Measurements from ENCODE around the gene PLXNB2.

The PLXNB2 gene

GRCh38 chr22:50310031-50310722, 2.7 kb upstream of the PLXNB2 start:
- DNase-seq = no peak

- no peak for DNase-seq
Measured at GRCh38 chr22:50309601-50309991, 2.1 kb upstream of the PLXNB2 start.

DNA sequence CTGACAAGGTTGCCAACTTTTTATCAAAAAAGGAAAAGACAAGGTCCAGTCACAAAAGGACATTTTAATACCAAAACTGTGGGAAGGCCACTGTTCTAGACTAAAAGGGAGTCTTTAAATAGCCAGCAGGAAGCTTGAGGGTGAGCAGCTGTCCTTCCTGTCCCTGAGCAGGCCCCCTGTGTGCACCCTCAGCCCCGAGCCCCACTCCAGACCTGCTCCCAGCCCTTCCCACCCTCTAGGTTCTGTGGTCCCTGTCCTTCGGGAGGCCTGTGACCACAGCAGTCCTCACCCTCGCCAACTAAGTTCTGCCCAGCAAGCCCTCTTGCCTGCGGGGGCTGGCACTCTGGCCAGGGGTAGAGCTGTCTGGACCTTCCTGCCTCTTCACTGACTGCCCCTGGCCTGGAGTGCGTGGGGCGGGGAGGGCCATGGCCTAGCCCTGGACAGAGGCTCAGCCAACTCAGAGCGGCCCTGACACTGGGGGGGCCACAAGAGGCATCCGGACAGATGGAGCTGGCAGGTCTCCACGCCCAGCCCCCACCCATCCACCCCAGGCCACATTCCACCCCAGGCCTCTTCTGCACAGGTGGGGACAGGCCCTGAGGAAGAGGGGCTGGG, 1.6 kb upstream of the PLXNB2 start:
- DNase-seq = no peak

GRCh38 chr22:50308597-50308935, 1.1 kb upstream of the PLXNB2 start:
- DNase-seq = no peak

DNA sequence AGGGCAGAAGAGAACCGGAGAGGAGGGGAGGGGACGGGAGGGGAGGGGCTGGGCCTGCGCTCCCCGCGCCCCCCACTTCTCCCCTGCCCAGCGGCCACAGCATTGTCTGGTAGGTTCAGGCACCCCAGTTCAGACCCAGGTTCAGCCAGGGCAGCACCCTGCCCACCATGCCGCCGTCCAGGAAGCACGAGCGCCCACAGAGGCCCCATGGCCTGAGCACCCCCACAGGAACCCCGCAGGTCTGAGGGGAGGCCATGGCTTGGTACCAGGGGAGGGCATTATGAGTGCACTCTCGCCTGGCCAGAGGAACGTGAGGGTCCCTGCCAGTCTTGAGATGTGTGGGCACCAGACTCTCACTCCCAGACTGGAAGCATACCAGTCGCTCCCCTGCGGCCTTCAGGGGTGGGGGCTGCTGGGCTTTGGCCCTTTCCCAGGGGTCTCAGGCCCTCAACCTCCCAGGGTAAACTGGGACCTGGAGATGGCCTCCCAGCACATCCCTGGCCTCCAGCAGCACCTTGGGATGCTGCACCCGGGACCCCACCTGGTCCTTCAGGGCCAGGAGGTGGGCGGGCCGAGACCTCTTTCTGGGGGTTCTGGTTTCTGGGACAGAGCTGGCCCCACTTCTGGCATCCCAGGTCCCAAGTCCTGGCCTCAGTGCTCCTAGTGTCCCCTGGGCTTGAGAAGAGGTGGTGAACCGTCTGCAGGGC, 597 bp upstream of the PLXNB2 start:
- peak; percentile 67 for DNase-seq

GRCh38 chr22:50305923-50306566, 1.4 kb downstream of the PLXNB2 start:
- DNase-seq = peak; percentile 67

DNA sequence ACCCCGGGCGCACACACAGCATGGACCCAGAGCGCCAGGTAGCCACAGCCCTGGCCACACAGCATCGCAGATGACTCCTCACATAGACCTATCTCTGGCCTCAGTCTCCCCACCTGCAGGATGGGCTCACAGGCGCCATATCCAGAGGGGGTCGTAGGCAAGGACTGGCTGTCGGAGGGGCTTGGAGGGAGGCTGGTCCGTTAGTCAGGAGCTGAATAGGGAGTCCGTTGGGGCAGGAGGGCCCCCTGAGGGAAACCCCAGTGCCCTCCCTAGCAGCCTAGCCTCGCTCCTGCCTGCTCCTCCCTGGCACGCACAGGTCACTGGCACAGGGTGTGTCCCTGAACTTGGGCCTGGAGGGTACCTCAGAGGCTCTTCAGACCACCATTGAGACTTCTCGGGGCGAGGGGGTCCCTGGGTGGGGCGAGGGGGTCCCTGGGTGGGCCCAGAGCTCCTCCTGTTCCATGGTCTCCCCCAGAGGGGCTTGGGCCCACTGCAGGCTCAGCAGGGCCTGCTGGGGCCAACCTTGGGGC, 2.0 kb downstream of the PLXNB2 start:
- DNase-seq = no peak

DNA sequence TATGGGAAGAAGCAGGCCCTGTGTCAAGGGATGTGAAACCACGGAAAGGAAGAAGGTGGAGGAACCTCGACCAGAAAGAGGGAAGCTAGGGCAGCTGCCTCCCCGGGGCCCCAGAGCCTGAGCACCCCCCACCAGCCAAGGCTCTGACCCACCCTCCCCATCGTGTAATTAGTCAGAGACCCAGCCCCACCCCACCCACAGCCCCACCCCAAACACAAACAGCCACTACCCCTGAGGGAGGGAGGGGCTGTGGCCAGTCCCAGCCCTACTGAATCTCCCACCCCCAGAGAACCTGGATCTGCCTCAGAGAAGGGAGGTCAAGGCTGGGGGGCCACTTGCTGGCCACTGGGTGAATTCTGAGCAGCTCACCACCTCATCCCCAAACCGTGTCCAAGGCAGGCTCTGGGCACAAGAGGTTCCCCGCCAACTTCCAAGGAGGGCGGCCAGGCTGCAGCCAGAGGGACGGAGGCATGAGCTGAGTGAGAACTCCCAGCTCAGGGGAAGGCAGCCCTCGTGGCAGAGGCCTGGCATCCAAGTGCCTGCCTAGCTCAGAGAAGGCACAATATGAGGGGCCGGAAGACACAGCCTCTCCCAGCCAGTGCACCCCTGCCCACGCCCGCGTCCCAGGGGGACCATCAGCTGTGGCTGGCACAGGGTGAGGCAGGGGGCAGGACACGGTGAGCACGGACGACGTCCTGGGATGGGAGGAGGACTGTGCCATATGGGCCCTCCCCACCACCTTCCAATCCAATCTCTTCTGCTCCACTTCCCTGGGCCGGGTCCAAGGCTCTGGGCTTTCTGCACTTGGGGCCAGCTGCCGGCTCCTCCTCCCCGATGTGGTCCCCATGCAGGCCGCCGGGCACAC, 2.7 kb downstream of the PLXNB2 start:
- DNase-seq = no peak

- no peak for DNase-seq
Measured at GRCh38 chr22:50303848-50304527, 3.5 kb downstream of the PLXNB2 start.

- DNase-seq = no peak
Measured at GRCh38 chr22:50303515-50303847, 4.0 kb downstream of the PLXNB2 start.

- DNase-seq = no peak
Measured at GRCh38 chr22:50302564-50302963, 4.9 kb downstream of the PLXNB2 start.

DNA sequence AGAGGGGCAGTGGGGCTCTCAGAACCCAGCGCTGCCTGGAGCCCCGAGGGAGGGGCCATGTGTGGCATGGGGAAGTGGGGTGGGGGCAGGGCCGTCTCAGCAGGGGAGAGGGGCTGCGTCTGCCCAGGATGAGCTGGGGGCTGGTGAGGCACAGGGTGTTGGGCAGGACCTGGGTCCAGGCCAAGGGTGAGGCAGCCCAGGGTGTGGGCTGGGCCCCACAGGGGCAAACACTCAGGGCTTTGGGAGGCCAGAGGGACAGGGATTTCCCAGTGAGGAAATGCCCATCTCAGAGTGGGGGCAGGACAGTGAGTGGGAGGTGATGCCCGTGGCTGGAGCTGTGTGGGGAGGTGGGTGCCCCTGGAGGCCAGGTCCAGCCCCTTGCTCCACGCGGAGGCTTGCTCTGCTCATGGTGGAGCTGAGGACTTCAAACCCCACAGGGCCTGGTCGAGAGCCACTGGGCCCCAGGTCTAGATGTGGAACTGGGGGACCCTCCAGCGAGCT, 5.4 kb downstream of the PLXNB2 start:
- no peak for DNase-seq

GRCh38 chr22:50301581-50301991, 5.9 kb downstream of the PLXNB2 start:
- no peak for DNase-seq

GRCh38 chr22:50300620-50301257, 6.7 kb downstream of the PLXNB2 start:
- no peak for DNase-seq

GRCh38 chr22:50299785-50300619, 7.4 kb downstream of the PLXNB2 start:
- peak; percentile 61 for DNase-seq

DNA sequence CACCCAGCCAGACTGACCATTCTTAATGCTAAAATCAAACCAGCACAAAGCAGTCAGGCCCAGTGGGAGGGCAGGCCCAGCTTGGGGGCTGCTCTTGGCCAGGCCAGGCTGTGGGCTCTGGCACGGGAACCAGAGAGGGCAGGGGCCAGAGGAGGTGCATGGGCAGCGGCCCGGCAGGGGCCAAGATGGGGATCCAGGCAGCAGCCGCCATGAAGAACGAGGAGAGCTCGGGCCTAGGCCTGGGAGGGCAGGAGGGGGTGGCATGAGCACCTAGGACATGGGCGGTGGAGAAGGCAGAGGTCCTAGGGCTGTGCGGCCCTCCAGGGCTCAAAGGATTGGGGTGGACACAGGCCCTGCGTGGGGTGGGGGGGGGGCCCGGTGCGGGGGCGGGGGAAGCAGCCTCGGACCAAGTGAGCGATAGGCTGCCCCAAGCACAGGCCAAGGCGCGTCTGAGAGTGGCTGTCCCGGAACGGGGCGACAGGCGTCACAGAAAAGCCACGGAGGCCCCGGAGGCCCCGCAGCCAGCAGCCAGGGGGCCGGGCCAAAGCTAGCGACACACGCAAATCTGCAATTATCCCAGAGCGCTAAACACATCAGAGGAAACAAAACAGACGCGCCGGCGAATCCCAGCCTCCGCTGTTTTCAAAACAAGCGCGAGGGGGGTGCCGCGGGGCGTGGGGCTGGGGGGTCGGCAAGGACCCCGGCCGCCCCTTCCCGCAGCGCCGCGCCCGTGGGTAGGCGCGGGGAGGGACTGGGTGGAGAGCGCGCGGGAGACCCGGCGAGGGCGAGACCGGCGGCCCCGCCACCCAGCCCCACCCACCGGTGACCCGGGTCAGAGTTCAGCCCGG, 8.3 kb downstream of the PLXNB2 start:
- DNase-seq = no peak

GRCh38 chr22:50298266-50298637, 9.2 kb downstream of the PLXNB2 start:
- DNase-seq = no peak

DNA sequence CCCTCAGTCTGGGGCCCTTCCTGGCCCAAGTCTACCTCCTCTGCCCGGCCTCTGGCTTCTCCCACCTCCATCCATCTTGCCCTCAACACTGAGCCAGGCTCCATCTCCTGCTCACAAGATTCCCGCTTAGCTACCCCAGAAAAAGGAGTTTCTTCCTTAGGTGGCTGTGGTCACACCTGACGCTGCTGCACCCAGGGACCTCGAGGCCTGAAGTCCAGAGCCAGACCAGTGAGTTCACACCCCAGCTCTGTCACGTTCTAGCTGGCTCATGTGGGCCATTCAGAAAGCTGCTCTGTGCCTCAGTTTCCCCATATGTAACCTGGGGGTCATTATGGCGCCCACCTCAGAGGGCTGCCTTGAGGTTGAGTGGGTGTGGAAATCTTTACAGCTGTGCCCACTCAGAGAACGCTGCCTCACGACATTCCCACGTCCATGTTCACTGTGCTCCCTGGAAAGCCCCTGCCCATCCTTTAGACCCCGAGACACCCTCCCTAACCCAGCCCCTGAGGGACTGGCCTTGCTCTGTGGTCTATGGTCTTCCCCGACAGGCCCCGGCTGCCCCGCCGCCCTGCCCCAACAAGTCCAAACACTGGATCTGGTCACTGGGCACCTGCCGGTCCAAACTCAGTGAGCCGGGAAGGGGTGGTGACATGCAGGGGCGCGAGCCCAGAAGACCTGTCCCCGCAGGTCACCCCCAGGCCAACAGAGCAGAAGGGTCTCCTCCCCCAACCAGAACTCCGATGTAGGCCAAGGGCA, 9.8 kb downstream of the PLXNB2 start:
- DNase-seq = no peak
